ENCODE results near the gene ABCA5. TPM values are rescaled to one million over a fixed set of nuclear protein-coding genes. Genes with fewer than 3 reads are reported as not detected.

ABCA5 gene
- total and polyA plus RNA-seq, 2 donors (not counting 1 experiment from before 2014, with no cell fraction given), result 9.8 to 37.2 TPM

- ChIA-PET POLR2A (no interaction called here), CTCF (no interaction called here)
- Histone ChIP-seq H2AFZ (ENCODE audit: insufficient read depth, low read depth, low read length, poor library complexity, severe bottlenecking) (no peak overlapping the region), H3K4me2 (replicated peaks; ENCODE audit: low read depth, low read length, poor library complexity, severe bottlenecking) (no peak overlapping the region), H3K79me2 (ENCODE audit: control insufficient read depth, insufficient read depth, low read length) (no peaks in the 10 kb centered on the region), H3K4me1 (ENCODE audit: control insufficient read depth in 2 of 2, insufficient read depth in 2 of 2, low read length in 2 of 2) (no peaks in the 10 kb centered on the region), H3K36me3 (replicated peaks in 1 of 2; ENCODE audit: control extremely low read depth in 1 of 2, control insufficient read depth in 1 of 2, extremely low read depth in 1 of 2, insufficient read depth in 2 of 2, low read length in 1 of 2) (no peaks in the 10 kb centered on the region), H3K9me3 (ENCODE audit: control extremely low read depth in 1 of 3, control insufficient read depth in 2 of 3, insufficient read depth in 1 of 3, low read length in 2 of 3) (peaks cover 0 to 2% (median 0%) of the 10 kb centered on the region in 3 donors), H3K9ac (ENCODE audit: low read length) (no peak overlapping the region), H3K27me3 (replicated peaks in 1 of 4; ENCODE audit: control extremely low read depth in 1 of 4, control insufficient read depth in 3 of 4, insufficient read depth in 4 of 4, low read length in 3 of 4) (peaks cover 0 to 4% (median 0%) of the 10 kb centered on the region in 4 experiments), H3K4me3 (ENCODE audit: control extremely low read depth in 1 of 5, extremely low read depth in 1 of 5, insufficient read depth in 1 of 5, low read depth in 2 of 5, low read length in 4 of 5) (no peak overlapping the region), H3K27ac (ENCODE audit: low read length in 2 of 2) (no peak overlapping the region), H4K20me1 (ENCODE audit: control insufficient read depth, insufficient read depth, low read length, poor library complexity, severe bottlenecking) (no peaks in the 10 kb centered on the region)
- no CpG with 5 or more reads among the region's 3 CpGs for WGBS (ENCODE audit: insufficient coverage)
- Mint-ChIP-seq H3K27me3 (peaks cover 9% of the 10 kb centered on the region), H3K4me3 (no peak overlapping the region), H3K9me3 (ENCODE audit: insufficient read depth) (peaks cover 3% of the 10 kb centered on the region), H3K27ac (no peak overlapping the region), H3K4me1 (no peaks in the 10 kb centered on the region)
- ATAC-seq (ENCODE audit: low read depth) (no peak), DNase-seq (no peak)
- intact Hi-C loops (cut with micrococcal nuclease), result no loop called here
- TF ChIP-seq CTCF (IDR thresholded peaks at IDR 0.05) (no peak), EZH2 (IDR thresholded peaks at IDR 0.05; ENCODE audit: borderline replicate concordance, insufficient read depth, low read depth, low read length, poor library complexity, severe bottlenecking) (no peak)
Observed at GRCh38 chr17:69339937-69340336, 13.0 kb upstream of the ABCA5 start.

GRCh38 chr17:69336996-69337395 is 10.1 kb upstream of the ABCA5 start:
- POLR2A ChIA-PET, result no interaction called here

More at GRCh38 chr17:69336996-69337395, 10.1 kb upstream of the ABCA5 start:
- peaks cover 0 to 2% (median 0%) of the 10 kb centered on the region in 3 donors for H3K9me3 ChIP-seq (ENCODE audit: control extremely low read depth in 1 of 3, control insufficient read depth in 2 of 3, insufficient read depth in 1 of 3, low read length in 2 of 3)
- no peak overlapping the region for H3K4me3 ChIP-seq (ENCODE audit: control extremely low read depth in 1 of 5, extremely low read depth in 1 of 5, insufficient read depth in 1 of 5, low read depth in 2 of 5, low read length in 4 of 5)
- no peaks in the 10 kb centered on the region for H3K4me1 Mint-ChIP-seq
- H3K27me3 Mint-ChIP-seq, result peaks cover 19% of the 10 kb centered on the region
- H3K27ac ChIP-seq (ENCODE audit: low read length in 2 of 2), result no peak overlapping the region
- no peaks in the 10 kb centered on the region for H3K79me2 ChIP-seq (ENCODE audit: control insufficient read depth, insufficient read depth, low read length)
- CTCF ChIA-PET, result interaction anchor here (3.1 kb wide), 1 partner anchor 187 kb away, joined by 19 read pairs; no protein-coding TSS in a partner anchor
- H2AFZ ChIP-seq (ENCODE audit: insufficient read depth, low read depth, low read length, poor library complexity, severe bottlenecking), result no peak overlapping the region
- no peak overlapping the region for H3K4me3 Mint-ChIP-seq
- no peaks in the 10 kb centered on the region for H3K4me1 ChIP-seq (ENCODE audit: control insufficient read depth in 2 of 2, insufficient read depth in 2 of 2, low read length in 2 of 2)
- no peak overlapping the region for H3K4me2 ChIP-seq (replicated peaks; ENCODE audit: low read depth, low read length, poor library complexity, severe bottlenecking)
- no peak overlapping the region for H3K9ac ChIP-seq (ENCODE audit: low read length)
- DNase-seq, result no peak
- H4K20me1 ChIP-seq (ENCODE audit: control insufficient read depth, insufficient read depth, low read length, poor library complexity, severe bottlenecking), result no peaks in the 10 kb centered on the region
- no CpG with 5 or more reads among the region's 1 CpG for WGBS (ENCODE audit: insufficient coverage)
- intact Hi-C loops (cut with micrococcal nuclease), result no loop called here
- H3K27ac Mint-ChIP-seq, result no peak overlapping the region
- H3K9me3 Mint-ChIP-seq (ENCODE audit: insufficient read depth), result peaks cover 3% of the 10 kb centered on the region
- ATAC-seq (ENCODE audit: low read depth), result no peak
- peaks cover 0 to 8% (median 0%) of the 10 kb centered on the region in 4 experiments for H3K27me3 ChIP-seq (replicated peaks in 1 of 4; ENCODE audit: control extremely low read depth in 1 of 4, control insufficient read depth in 3 of 4, insufficient read depth in 4 of 4, low read length in 3 of 4)
- TF ChIP-seq EZH2 (IDR thresholded peaks at IDR 0.05; ENCODE audit: borderline replicate concordance, insufficient read depth, low read depth, low read length, poor library complexity, severe bottlenecking), result no peak
- TF ChIP-seq CTCF (IDR thresholded peaks at IDR 0.05), result no peak
- no peaks in the 10 kb centered on the region for H3K36me3 ChIP-seq (replicated peaks in 1 of 2; ENCODE audit: control extremely low read depth in 1 of 2, control insufficient read depth in 1 of 2, extremely low read depth in 1 of 2, insufficient read depth in 2 of 2, low read length in 1 of 2)
